Measurements from ENCODE around the gene RNH1.

DNA sequence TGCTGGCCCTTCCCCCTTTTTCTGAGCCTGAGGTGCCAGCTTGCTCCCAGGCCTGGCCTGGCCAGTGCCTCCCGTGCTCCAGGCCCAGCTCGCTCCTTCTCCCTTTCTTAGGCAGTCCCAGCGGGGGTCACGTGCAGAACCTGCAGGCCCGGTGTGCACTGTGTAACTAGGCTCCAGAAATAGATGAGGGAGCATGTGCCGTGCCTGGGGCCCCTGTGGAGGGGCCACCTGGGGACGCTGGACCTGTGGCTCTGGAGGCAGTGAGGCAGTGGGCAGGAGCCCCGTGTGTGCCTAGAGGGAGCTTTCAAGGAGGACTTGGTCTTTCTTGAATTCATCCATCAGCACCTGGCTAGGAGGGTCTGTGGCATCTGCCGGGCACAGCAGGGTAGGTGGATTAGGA, 45.4 kb downstream of the RNH1 start:
- TF ChIP-seq CTCF (conservative IDR thresholded peaks at IDR 0.05 in 1 of 2, IDR thresholded peaks at IDR 0.05 in 1 of 2; ENCODE audit: extremely low read depth in 1 of 2, insufficient read depth in 1 of 2, low read depth in 1 of 2, low read length in 2 of 2) (no peak), EZH2 (IDR thresholded peaks at IDR 0.05; ENCODE audit: borderline replicate concordance, low read length) (no peak)
